GM21825 (cell line): ENCODE results near the gene CTIF.

Source experiments
- ATAC-seq: cut with Tn5 transposase; IDR thresholded peaks from one replicate; pipeline ENCODE4 v1.9.1; 2021; ENCODE audit warnings: mild to moderate bottlenecking, moderate library complexity; ENCODE audit not compliant: unreplicated experiment

The CTIF gene

GRCh38 chr18:48904091-48904490 is 365.3 kb downstream of the CTIF start:
- no peak for ATAC-seq

GRCh38 chr18:48904847-48905394 is 366.1 kb downstream of the CTIF start:
- no peak for ATAC-seq

- no peak for ATAC-seq
These were observed 366.7 kb downstream of the CTIF start for GRCh38 chr18:48905513-48905912.

- ATAC-seq = no peak
These were observed 370.1 kb downstream of the CTIF start for GRCh38 chr18:48908916-48909315.

GRCh38 chr18:48909721-48910120 is 370.9 kb downstream of the CTIF start:
- ATAC-seq = no peak

GRCh38 chr18:48910972-48911545 is 372.2 kb downstream of the CTIF start:
- ATAC-seq = no peak
